ENCODE measurements around the gene PYDC1. TPM values are rescaled to one million over a fixed set of nuclear protein-coding genes. Genes with fewer than 3 reads are reported as not detected.

The PYDC1 gene
- total RNA-seq, 1 experiment from 2014 or later, result 1.9 TPM

DNA sequence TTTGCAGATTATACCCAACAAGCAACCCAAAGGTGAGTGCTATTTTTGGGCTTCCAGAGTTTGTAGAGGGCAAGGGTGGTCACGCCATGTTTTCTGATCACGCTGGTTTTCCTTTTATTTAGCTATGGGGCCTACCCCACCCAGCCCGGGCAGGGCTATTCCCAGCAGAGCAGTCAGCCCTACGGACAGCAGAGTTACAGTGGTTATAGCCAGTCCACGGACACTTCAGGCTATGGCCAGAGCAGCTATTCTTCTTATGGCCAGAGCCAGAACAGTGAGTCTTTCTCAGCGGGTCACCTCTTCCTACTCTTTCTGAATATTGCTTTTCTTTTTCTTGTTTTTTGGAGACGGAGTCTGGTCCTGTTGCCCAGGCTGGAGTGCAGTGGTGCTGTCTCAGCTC, 34.5 kb downstream of the PYDC1 start:
- H3K36me3 Mint-ChIP-seq, result peaks cover 64% of the 10 kb centered on the region

DNA sequence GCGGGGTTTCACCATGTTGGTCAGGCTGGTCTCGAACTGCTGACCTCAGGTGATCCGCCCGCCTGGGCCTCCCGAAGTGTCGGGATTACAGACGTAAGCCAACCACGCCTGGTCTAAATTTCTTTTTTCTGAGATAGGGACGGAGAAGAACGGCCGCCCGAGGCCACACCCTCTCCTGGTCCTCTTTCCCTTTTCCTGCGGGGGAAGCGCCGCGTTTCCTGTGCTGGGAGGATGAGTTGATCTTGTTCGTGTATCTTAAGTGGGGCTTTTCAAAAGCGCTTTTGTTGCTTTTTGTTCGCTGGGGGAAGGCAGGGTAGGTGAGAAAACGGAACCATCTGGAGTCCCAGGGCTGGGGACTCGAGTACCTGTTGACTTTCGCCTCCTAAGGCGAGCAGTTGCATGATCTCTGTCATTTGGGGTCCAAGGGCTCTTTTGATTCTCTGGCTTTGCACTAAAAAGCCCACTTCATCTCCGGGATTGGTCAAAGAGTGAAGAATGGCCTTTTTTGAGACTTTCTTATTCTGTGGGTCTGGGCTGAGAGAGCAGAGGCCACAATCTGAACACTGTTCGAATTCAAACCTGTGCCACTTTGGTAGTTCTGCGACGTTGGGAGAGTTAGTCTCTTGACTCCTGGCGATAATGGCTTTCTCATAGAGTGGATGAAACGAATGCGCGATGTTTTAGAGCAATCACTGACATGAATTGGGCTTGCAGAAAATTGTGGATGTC, 35.7 kb downstream of the PYDC1 start:
- no peaks in the 10 kb centered on the region for H3K27me3 Mint-ChIP-seq (ENCODE audit: low read depth)
- peaks cover 53% of the 10 kb centered on the region for H3K36me3 Mint-ChIP-seq
- H3K4me3 Mint-ChIP-seq, result peak overlapping the region; percentile 95
- ChIA-PET CTCF (interaction anchor here (1.6 kb wide), 2 partner anchors 139 to 228 kb away, joined by 3 to 4 read pairs; no protein-coding TSS in a partner anchor), POLR2A (interaction anchor here (0.8 to 3.5 kb wide), 13 partner anchors 8 to 86 kb away, joined by 3 to 24 read pairs (median 6); partner anchors contain the start of genes KAT8, PRSS8 and PYCARD)
- no peaks in the 10 kb centered on the region for H3K9me3 Mint-ChIP-seq
- TF ChIP-seq ZBTB21 (CRISPR knock-in tag; IDR thresholded peaks at IDR 0.05; ENCODE audit: borderline replicate concordance), result no peak
- TF ChIP-seq SP1 (CRISPR knock-in tag; conservative IDR thresholded peaks at IDR 0.05), result no peak
- TF ChIP-seq MLX (CRISPR knock-in tag; IDR thresholded peaks at IDR 0.05), result no peak
- TF ChIP-seq FOXK1 (CRISPR knock-in tag; IDR thresholded peaks at IDR 0.05), result no peak
- DNase-seq (ENCODE audit: low spot score), result peak; percentile 30
- H3K27ac Mint-ChIP-seq, result peak overlapping the region; percentile 94
- peaks cover 38% of the 10 kb centered on the region for H3K4me1 Mint-ChIP-seq
- ATAC-seq, result no peak

More for the DNA sequence above, 34.5 kb downstream of the PYDC1 start:
- no peak for ATAC-seq
- TF ChIP-seq ZBTB21 (CRISPR knock-in tag; IDR thresholded peaks at IDR 0.05; ENCODE audit: borderline replicate concordance), result no peak
- no peak for TF ChIP-seq FOXK1 (CRISPR knock-in tag; IDR thresholded peaks at IDR 0.05)
- no peak for TF ChIP-seq ESRRA (CRISPR knock-in tag; IDR thresholded peaks at IDR 0.05; ENCODE audit: borderline replicate concordance)
- no peak for TF ChIP-seq IRF2 (CRISPR knock-in tag; IDR thresholded peaks at IDR 0.05; ENCODE audit: borderline replicate concordance, low read depth)
- no peak for TF ChIP-seq SMAD4 (CRISPR knock-in tag; IDR thresholded peaks at IDR 0.05)
- TF ChIP-seq, protein P1, sequence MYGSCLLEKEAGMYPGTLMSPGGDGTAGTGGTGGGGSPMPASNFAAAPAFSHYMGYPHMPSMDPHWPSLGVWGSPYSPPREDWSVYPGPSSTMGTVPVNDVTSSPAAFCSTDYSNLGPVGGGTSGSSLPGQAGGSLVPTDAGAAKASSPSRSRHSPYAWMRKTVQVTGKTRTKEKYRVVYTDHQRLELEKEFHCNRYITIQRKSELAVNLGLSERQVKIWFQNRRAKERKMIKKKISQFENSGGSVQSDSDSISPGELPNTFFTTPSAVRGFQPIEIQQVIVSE (CRISPR knock-in tag; IDR thresholded peaks at IDR 0.05; ENCODE audit: borderline replicate concordance), result no peak
- no peak for TF ChIP-seq ZNF263 (CRISPR knock-in tag; IDR thresholded peaks at IDR 0.05; ENCODE audit: low read depth)
- TF ChIP-seq CBFB (CRISPR knock-in tag; IDR thresholded peaks at IDR 0.05; ENCODE audit: low read depth), result no peak
- no peak for TF ChIP-seq PRDM15 (CRISPR knock-in tag; IDR thresholded peaks at IDR 0.05)
- Mint-ChIP-seq H3K27me3 (ENCODE audit: low read depth) (no peaks in the 10 kb centered on the region), H3K27ac (peak overlapping the region; percentile 79), H3K9me3 (no peaks in the 10 kb centered on the region), H3K4me1 (peaks cover 45% of the 10 kb centered on the region), H3K4me3 (peak overlapping the region; percentile 95)
- POLR2A ChIA-PET, result interaction anchor here (1.0 to 2.4 kb wide), 4 partner anchors 10 to 40 kb away, joined by 3 to 8 read pairs (median 4); no protein-coding TSS in a partner anchor
- CTCF ChIA-PET, result interaction anchor here (0.5 to 1.1 kb wide), 3 partner anchors 21 to 255 kb away, joined by 3 to 6 read pairs (median 4); no protein-coding TSS in a partner anchor
- no peak for DNase-seq (ENCODE audit: low spot score)

DNA sequence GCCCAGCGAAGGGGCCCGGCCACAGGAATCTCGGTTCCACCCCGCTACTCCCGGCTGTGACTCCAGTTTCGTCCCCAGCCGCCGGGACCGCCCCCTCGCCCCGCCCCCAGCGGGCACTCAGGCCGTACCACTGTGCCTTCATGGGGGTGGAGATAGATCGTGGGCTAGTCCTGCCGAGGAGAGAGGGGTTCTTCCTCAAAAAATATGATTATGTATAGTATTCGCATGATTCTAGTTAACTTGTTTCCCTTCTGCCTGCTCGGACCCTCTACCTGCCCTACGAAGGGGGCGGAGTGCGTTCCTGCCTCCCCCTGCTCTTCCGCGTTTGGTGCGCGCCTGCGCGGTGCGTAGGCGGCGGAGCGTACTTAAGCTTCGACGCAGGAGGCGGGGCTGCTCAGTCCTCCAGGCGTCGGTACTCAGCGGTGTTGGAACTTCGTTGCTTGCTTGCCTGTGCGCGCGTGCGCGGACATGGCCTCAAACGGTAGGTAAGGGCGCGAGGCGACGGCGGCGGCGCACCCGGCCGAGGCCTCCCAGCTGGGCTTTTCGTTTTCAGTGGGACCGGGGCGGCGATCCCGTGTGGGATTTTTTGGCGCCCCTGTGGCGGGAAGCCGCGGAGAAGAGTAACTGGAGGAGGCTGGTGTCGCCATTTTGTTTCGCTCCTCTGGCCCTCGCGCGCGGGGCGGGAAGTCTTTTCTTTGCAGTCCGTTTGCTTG, 37.0 kb downstream of the PYDC1 start, which contains the start of gene FUS:
TSS of gene FUS (plus strand) at position 393 of the 713 bp plus-strand sequence. CDS start at position 469, 76 bp downstream.
- peak; percentile 60 for ATAC-seq
- CTCF ChIA-PET, result interaction anchor here (1.3 to 1.8 kb wide), 4 partner anchors 37 to 226 kb away, joined by 3 to 18 read pairs (median 4); partner anchors contain the start of gene KAT8
- POLR2A ChIA-PET, result interaction anchor here (0.5 to 3.5 kb wide), 27 partner anchors 9 to 535 kb away, joined by 3 to 24 read pairs (median 5); partner anchors contain the start of genes KAT8, PRSS8, PYCARD and ZNF646
- H3K27me3 Mint-ChIP-seq (ENCODE audit: low read depth), result no peaks in the 10 kb centered on the region
- peak; percentile 86 for DNase-seq (ENCODE audit: low spot score)
- H3K27ac Mint-ChIP-seq, result peak within 1 kb of the TSS; percentile 100
- H3K4me1 Mint-ChIP-seq, result peaks cover 31% of the 10 kb centered on the region
- peaks cover 39% of the 10 kb centered on the region for H3K36me3 Mint-ChIP-seq
- H3K9me3 Mint-ChIP-seq, result no peaks in the 10 kb centered on the region
- peak within 1 kb of the TSS; percentile 95 for H3K4me3 Mint-ChIP-seq
- TF ChIP-seq GTF2I (CRISPR knock-in tag; conservative IDR thresholded peaks at IDR 0.05) (no peak), CREB1 (CRISPR knock-in tag; IDR thresholded peaks at IDR 0.05) (0 out of 2 replicates have a peak, but pooled peaks have one; percentile 62), SMAD3 (CRISPR knock-in tag; IDR thresholded peaks at IDR 0.05; ENCODE audit: borderline replicate concordance) (no peak), ZNF425 (CRISPR knock-in tag; conservative IDR thresholded peaks at IDR 0.05) (no peak), JUN (CRISPR knock-in tag; IDR thresholded peaks at IDR 0.05) (no peak), ZNF423 (CRISPR knock-in tag; IDR thresholded peaks at IDR 0.05) (no peak), ERG (CRISPR knock-in tag; IDR thresholded peaks at IDR 0.05) (peak; percentile 81), NR1H2 (CRISPR knock-in tag; IDR thresholded peaks at IDR 0.05) (no peak)

Data from WTC11 (cell line).